Measurements from ENCODE around the gene MFSD2A.

- no peak for TF ChIP-seq ZFP3 (CRISPR knock-in tag; IDR thresholded peaks at IDR 0.05)
- TF ChIP-seq ZC3H10 (CRISPR knock-in tag; IDR thresholded peaks at IDR 0.05) = no peak
- no peak for TF ChIP-seq ZNF8 (CRISPR knock-in tag; IDR thresholded peaks at IDR 0.05)
- TF ChIP-seq, protein P1, sequence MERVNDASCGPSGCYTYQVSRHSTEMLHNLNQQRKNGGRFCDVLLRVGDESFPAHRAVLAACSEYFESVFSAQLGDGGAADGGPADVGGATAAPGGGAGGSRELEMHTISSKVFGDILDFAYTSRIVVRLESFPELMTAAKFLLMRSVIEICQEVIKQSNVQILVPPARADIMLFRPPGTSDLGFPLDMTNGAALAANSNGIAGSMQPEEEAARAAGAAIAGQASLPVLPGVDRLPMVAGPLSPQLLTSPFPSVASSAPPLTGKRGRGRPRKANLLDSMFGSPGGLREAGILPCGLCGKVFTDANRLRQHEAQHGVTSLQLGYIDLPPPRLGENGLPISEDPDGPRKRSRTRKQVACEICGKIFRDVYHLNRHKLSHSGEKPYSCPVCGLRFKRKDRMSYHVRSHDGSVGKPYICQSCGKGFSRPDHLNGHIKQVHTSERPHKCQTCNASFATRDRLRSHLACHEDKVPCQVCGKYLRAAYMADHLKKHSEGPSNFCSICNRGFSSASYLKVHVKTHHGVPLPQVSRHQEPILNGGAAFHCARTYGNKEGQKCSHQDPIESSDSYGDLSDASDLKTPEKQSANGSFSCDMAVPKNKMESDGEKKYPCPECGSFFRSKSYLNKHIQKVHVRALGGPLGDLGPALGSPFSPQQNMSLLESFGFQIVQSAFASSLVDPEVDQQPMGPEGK (CRISPR knock-in tag; IDR thresholded peaks at IDR 0.05; ENCODE audit: borderline replicate concordance) = no peak
- TF ChIP-seq CREB5 (CRISPR knock-in tag; IDR thresholded peaks at IDR 0.05; ENCODE audit: low read depth) = no peak
- TF ChIP-seq CSRNP3 (CRISPR knock-in tag; IDR thresholded peaks at IDR 0.05) = no peak
- no peak for TF ChIP-seq POU6F1 (CRISPR knock-in tag; IDR thresholded peaks at IDR 0.05; ENCODE audit: borderline replicate concordance, low read depth)
- TF ChIP-seq ESRRG (CRISPR knock-in tag; IDR thresholded peaks at IDR 0.05) = no peak
- no peak for TF ChIP-seq SNAI2 (CRISPR knock-in tag; IDR thresholded peaks at IDR 0.05)
- no peak for TF ChIP-seq ZFP30 (CRISPR knock-in tag; IDR thresholded peaks at IDR 0.05)
- no peak for TF ChIP-seq RARB (CRISPR knock-in tag; IDR thresholded peaks at IDR 0.05)
- no peak for TF ChIP-seq ZNF565 (CRISPR knock-in tag; conservative IDR thresholded peaks at IDR 0.05; ENCODE audit: low read depth)
- TF ChIP-seq ARNTL (CRISPR knock-in tag; IDR thresholded peaks at IDR 0.05; ENCODE audit: borderline replicate concordance, low read depth) = no peak
- TF ChIP-seq OSR1 (CRISPR knock-in tag; IDR thresholded peaks at IDR 0.05) = no peak
Observed at GRCh38 chr1:39964552-39964951, 9.6 kb downstream of the MFSD2A start.
